Activated CD4-positive, alpha-beta memory T cell treated with anti-CD3 and anti-CD28 coated beads, Interleukin-2, amount 10 ng/mL, durations not matched to agents 7 days and 5 days (primary cell): ENCODE measurements around the gene PSAP. TPM values are rescaled to one million over a fixed set of nuclear protein-coding genes. Genes with fewer than 3 reads are reported as not detected.

ENCODE experiments used
- CTCF ChIA-PET: fragments of 350-600 bp; sonication (Branson Sonifier 250); formaldehyde crosslinking; loops from one replicate; lab custom pipeline; 2021; ENCODE audit warnings: antibody characterized with exemption, inconsistent platforms; lab: Charles Lee
- POLR2A ChIA-PET: fragments of 350-600 bp; sonication (Branson Sonifier 250); formaldehyde crosslinking; loops from one replicate; lab custom pipeline; 2021; ENCODE audit warnings: antibody characterized with exemption; lab: Charles Lee
- DNase-seq: peaks from one replicate; pipeline ENCODE4 v3.0.0-alpha.2; 2020
- H3K27ac Mint-ChIP-seq: one replicate; pipeline ENCODE4 v1.8.0; 2021; ENCODE audit warnings: mild to moderate bottlenecking, mixed read lengths
- H3K27me3 Mint-ChIP-seq: one replicate; pipeline ENCODE4 v1.8.0; 2021; ENCODE audit warnings: mixed read lengths
- H3K36me3 Mint-ChIP-seq: one replicate; pipeline ENCODE4 v1.8.0; 2021; ENCODE audit warnings: low read depth, mixed read lengths
- H3K4me1 Mint-ChIP-seq: one replicate; pipeline ENCODE4 v1.8.0; 2021; ENCODE audit warnings: mixed read lengths
- H3K4me3 Mint-ChIP-seq: one replicate; pipeline ENCODE4 v1.8.0; 2021; ENCODE audit warnings: mild to moderate bottlenecking, mixed read lengths
- H3K9me3 Mint-ChIP-seq: one replicate; pipeline ENCODE4 v1.8.0; 2021; ENCODE audit warnings: mixed read lengths
- total RNA-seq, 2 experiments: library from RNA; stranded (reverse); gene quantifications; one replicate each; pipeline ENCODE4 v1.2.3, GENCODE V29; 2021

PSAP gene
- total RNA-seq, 2 experiments from 2014 or later: 176 to 178 TPM

DNA sequence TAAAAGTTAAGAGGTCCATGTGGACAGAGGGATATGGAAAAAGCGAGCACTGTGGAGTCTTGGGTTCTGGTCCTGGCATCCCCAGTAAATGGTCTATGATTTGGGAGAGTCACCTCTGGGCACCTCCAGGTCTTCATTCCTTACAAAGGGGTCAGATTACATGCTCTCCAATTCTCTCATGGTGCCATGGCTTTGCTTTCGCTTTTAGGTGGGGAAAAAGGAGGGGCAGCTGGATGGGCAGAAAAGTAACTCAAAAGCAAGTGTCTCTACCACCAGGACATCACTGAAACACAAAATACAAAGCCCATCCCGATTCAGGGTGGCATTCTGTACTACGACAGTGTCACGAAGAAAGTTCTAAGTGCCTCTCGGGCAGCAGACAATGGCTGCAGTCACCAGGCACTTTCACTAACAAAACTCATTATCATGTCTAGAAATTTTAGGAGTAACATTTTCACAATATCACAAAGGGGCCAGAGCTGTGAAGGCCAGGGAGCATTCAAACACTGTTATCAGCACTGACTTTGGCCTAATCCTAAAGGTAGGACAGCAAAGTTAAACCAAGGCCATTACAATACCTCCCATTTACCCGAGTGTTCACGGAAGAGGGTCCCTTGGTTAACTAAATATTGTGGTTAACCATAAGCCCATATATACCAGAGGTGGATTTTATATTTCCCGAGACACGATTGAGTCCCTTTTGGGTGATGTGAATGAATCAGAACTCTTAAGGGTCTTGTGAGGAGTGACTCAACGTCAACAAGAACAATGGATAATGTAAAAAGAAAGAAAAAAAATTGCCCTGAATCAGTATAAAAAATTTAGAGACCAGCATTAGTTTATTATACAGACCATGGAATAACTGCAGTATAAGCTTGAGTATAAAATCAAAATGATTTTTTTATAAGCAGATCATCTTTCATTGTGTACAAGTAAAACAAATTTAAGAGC lies 2.5 kb downstream of the PSAP start:
- ChIA-PET CTCF (interaction anchor here (0.6 to 3.0 kb wide), 3 partner anchors 47 to 279 kb away, joined by 3 to 20 read pairs (median 3); no protein-coding TSS in a partner anchor), POLR2A (no interaction called here)
- H3K4me3 Mint-ChIP-seq: no peak overlapping the region
- peaks cover 51% of the 10 kb centered on the region for H3K4me1 Mint-ChIP-seq
- H3K27me3 Mint-ChIP-seq: no peaks in the 10 kb centered on the region
- peaks cover 3% of the 10 kb centered on the region for H3K36me3 Mint-ChIP-seq
- DNase-seq: no peak
- no peak overlapping the region for H3K27ac Mint-ChIP-seq
- H3K9me3 Mint-ChIP-seq: no peaks in the 10 kb centered on the region

DNA sequence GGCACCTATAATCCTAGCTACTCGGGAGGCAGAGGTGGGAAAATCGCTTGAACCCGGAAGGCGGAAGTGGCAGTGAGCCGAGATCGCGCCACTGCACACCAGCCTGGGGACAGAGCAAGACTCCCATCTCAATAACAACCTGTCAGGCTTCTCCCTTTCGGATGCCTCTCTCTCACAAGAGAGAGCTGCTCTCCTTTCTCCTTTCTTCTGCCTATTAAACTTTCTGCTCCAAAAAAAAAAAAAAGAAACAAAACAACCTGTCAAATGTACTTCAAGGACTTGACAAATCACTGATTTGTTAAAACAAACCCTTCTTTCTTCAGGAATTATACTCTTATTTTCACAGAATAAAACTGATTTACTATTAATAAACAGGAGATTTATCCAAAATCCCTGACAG lies 3.6 kb downstream of the PSAP start:
- Mint-ChIP-seq H3K36me3 (peaks cover 3% of the 10 kb centered on the region), H3K4me1 (peaks cover 59% of the 10 kb centered on the region), H3K27me3 (no peaks in the 10 kb centered on the region), H3K4me3 (no peak overlapping the region), H3K27ac (no peak overlapping the region), H3K9me3 (no peaks in the 10 kb centered on the region)
- CTCF ChIA-PET: no interaction called here
- DNase-seq: no peak
- POLR2A ChIA-PET: no interaction called here

DNA sequence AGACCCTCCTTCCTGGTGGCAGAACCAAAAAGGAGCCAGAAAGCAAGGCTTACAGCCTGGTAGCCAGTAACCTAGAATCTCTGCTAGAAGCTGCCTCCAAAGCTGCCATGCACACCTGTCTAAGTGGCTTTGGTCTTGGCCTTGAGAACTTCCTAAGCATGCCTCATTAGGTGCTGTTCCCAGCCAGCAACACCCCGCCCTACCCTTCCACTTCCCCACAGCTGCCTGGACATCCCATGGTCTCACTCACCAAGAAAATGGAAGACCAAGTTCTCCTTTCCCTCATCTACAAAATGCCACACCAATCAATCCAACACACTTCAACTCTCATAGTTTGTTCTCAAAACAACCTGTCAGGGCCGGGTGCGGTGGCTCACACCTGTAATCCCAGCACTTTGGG lies 4.2 kb downstream of the PSAP start:
- Mint-ChIP-seq H3K36me3 (peaks cover 3% of the 10 kb centered on the region), H3K27ac (no peak overlapping the region), H3K27me3 (no peaks in the 10 kb centered on the region), H3K4me3 (no peak overlapping the region), H3K9me3 (no peaks in the 10 kb centered on the region), H3K4me1 (peaks cover 56% of the 10 kb centered on the region)
- DNase-seq: no peak
- ChIA-PET POLR2A (no interaction called here), CTCF (no interaction called here)

GRCh38 chr10:71845410-71846405 lies 5.3 kb downstream of the PSAP start:
- Mint-ChIP-seq H3K4me3 (no peak overlapping the region), H3K4me1 (peaks cover 50% of the 10 kb centered on the region), H3K9me3 (no peaks in the 10 kb centered on the region), H3K27ac (no peak overlapping the region), H3K27me3 (no peaks in the 10 kb centered on the region), H3K36me3 (peaks cover 3% of the 10 kb centered on the region)
- POLR2A ChIA-PET: interaction anchor here (0.7 kb wide), 1 partner anchor 83 kb away, joined by 3 read pairs; no protein-coding TSS in a partner anchor
- no peak for DNase-seq
- CTCF ChIA-PET: interaction anchor here (0.5 to 1.0 kb wide), 2 partner anchors 50 to 1941 kb away, joined by 3 read pairs; no protein-coding TSS in a partner anchor

DNA sequence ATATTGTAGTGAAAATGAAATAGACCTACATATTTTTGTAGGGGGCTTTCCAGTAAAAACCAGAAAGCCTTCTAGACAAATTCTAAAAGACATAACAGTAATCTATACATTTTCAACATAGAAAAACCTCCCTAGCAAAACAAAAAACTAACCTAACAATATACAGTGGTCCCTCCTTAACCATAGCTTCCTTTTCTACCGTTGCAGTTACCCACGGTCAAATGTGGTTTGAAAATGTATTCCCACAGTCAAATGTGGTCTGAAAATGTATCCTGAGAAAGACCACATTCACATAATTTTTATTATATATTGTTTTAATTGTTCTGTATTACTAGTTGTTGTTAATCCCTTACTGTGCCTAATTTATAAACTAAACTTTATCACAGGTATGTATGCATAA lies 6.4 kb downstream of the PSAP start:
- peaks cover 41% of the 10 kb centered on the region for H3K4me1 Mint-ChIP-seq
- H3K27me3 Mint-ChIP-seq: no peaks in the 10 kb centered on the region
- no peak for DNase-seq
- no peak overlapping the region for H3K27ac Mint-ChIP-seq
- ChIA-PET CTCF (interaction anchor here (1.0 kb wide), 1 partner anchor 51 kb away, joined by 3 read pairs; no protein-coding TSS in a partner anchor), POLR2A (interaction anchor here (0.7 kb wide), 1 partner anchor 82 kb away, joined by 3 read pairs; no protein-coding TSS in a partner anchor)
- peaks cover 3% of the 10 kb centered on the region for H3K36me3 Mint-ChIP-seq
- no peak overlapping the region for H3K4me3 Mint-ChIP-seq
- no peaks in the 10 kb centered on the region for H3K9me3 Mint-ChIP-seq

- no peaks in the 10 kb centered on the region for H3K9me3 Mint-ChIP-seq
- H3K27ac Mint-ChIP-seq: no peak overlapping the region
- no peak overlapping the region for H3K4me3 Mint-ChIP-seq
- H3K27me3 Mint-ChIP-seq: no peaks in the 10 kb centered on the region
- ChIA-PET CTCF (no interaction called here), POLR2A (no interaction called here)
- peaks cover 37% of the 10 kb centered on the region for H3K4me1 Mint-ChIP-seq
- DNase-seq: no peak
- peaks cover 3% of the 10 kb centered on the region for H3K36me3 Mint-ChIP-seq
These were observed 7.0 kb downstream of the PSAP start for GRCh38 chr10:71844084-71844483.

DNA sequence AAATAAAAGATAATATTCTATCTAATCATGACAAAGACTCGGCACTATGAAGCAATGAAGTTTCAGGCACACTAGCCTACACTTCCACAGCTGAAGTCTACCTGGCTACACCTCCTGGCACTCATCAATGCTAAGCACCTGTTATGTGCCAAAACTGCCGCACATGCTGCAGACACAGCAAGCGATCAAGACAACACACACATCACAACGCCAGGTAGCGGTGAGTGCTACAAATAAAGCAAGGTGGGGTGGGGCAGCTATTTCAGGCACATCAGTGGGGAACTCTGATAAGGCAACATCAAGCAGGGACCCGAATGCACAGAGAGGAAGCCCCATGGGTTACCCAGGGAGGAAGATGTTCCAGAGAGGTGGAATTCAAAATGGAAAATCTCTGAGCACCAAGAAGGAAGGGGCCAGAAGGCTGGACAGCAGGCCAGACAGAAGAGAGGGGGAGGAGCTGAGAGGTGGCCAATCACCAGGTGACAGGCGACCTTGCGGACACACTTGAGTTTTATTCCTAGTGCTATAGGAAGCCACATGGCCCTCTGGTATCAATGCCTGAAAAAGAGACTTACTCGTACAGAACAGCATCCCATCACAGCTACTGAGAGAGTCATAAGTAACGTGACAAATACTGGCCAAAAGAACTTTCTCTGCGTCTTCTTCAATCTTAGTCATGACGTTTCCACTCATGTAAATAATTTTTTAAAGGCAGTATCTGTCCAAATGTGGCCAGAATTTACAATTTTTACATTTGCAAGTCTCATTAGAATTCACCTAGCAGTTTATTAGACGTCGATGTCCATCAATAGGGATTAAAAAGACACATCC lies 8.0 kb downstream of the PSAP start:
- POLR2A ChIA-PET: no interaction called here
- Mint-ChIP-seq H3K36me3 (peaks cover 3% of the 10 kb centered on the region), H3K9me3 (no peaks in the 10 kb centered on the region), H3K27me3 (no peaks in the 10 kb centered on the region), H3K27ac (no peak overlapping the region), H3K4me3 (no peak overlapping the region), H3K4me1 (peaks cover 33% of the 10 kb centered on the region)
- DNase-seq: no peak
- CTCF ChIA-PET: no interaction called here

DNA sequence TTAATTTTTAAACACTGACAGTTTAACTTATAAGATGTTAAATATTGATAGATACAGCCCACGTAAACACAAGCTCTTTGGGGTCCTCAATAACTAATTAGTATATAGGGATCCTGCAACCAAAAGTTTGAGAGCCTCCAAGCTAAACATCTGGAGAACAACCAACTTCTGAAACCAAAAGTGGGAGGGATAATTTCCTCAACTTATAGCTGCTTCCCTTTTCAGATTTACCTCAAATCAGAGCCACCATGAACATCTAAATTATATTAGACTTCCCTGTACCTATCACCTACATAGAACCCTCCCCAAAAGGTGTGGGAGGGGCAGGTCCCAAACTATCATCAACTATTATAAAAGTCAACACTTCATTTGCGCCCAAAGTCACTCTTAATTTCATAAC lies 8.6 kb downstream of the PSAP start:
- Mint-ChIP-seq H3K27me3 (no peaks in the 10 kb centered on the region), H3K36me3 (peaks cover 3% of the 10 kb centered on the region), H3K4me3 (no peak overlapping the region), H3K4me1 (peaks cover 30% of the 10 kb centered on the region), H3K9me3 (no peaks in the 10 kb centered on the region), H3K27ac (no peak overlapping the region)
- DNase-seq: no peak
- ChIA-PET CTCF (no interaction called here), POLR2A (interaction anchor here (4.3 kb wide), 1 partner anchor 8 kb away, joined by 19 read pairs; the partner anchor contains the start of gene PSAP)

GRCh38 chr10:71840958-71841335 lies 10.1 kb downstream of the PSAP start:
- H3K4me3 Mint-ChIP-seq: no peak overlapping the region
- ChIA-PET CTCF (interaction anchor here (0.6 kb wide), 2 partner anchors 127 to 1132 kb away, joined by 3 to 4 read pairs; no protein-coding TSS in a partner anchor), POLR2A (interaction anchor here (4.3 kb wide), 1 partner anchor 9 kb away, joined by 19 read pairs; the partner anchor contains the start of gene PSAP)
- H3K9me3 Mint-ChIP-seq: no peaks in the 10 kb centered on the region
- no peak overlapping the region for H3K27ac Mint-ChIP-seq
- DNase-seq: no peak
- H3K27me3 Mint-ChIP-seq: no peaks in the 10 kb centered on the region
- peaks cover 33% of the 10 kb centered on the region for H3K4me1 Mint-ChIP-seq
- H3K36me3 Mint-ChIP-seq: no peaks in the 10 kb centered on the region

GRCh38 chr10:71840177-71840957 lies 10.7 kb downstream of the PSAP start:
- DNase-seq: no peak
- ChIA-PET POLR2A (interaction anchor here (4.3 kb wide), 1 partner anchor 10 kb away, joined by 19 read pairs; the partner anchor contains the start of gene PSAP), CTCF (no interaction called here)
- Mint-ChIP-seq H3K36me3 (no peaks in the 10 kb centered on the region), H3K4me3 (no peak overlapping the region), H3K9me3 (no peaks in the 10 kb centered on the region), H3K27me3 (no peaks in the 10 kb centered on the region), H3K4me1 (peaks cover 33% of the 10 kb centered on the region), H3K27ac (no peak overlapping the region)
